Measurements from ENCODE around the gene VTI1A. TPM values are rescaled to one million over a fixed set of nuclear protein-coding genes. Genes with fewer than 3 reads are reported as not detected.

VTI1A gene
- total and polyA plus RNA-seq, 2 of the 8 experiments (the other 6 are each of a cell fraction or from before 2014, with no cell fraction given) = 6.0 to 20.0 TPM

- Histone ChIP-seq H3K56ac (replicated peaks; ENCODE audit: insufficient read length, low read depth, low read length) (no peak overlapping the region), H3K23ac (ENCODE audit: insufficient read length) (no peak overlapping the region), H4K91ac (replicated peaks; ENCODE audit: insufficient read length, low read length) (peak overlapping the region; percentile 20), H2BK20ac (ENCODE audit: low read length) (peak overlapping the region; percentile 38), H3K27ac (ENCODE audit: low read depth, low read length) (no peak overlapping the region), H3K9ac (replicated peaks in 1 of 4; ENCODE audit: extremely low read depth in 1 of 4, low read depth in 3 of 4, low read length in 3 of 4) (no peak overlapping the region), H2AFZ (ENCODE audit: low read length) (no peak overlapping the region), H4K20me1 (replicated peaks in 1 of 2; ENCODE audit: control insufficient read depth in 1 of 2, insufficient read depth in 2 of 2, low read length in 2 of 2) (no peaks in the 10 kb centered on the region), H3K23me2 (ENCODE audit: low read depth, low read length) (no peaks in the 10 kb centered on the region), H3K79me2 (ENCODE audit: control insufficient read depth in 1 of 2, insufficient read depth in 2 of 2, low read length in 2 of 2) (no peaks in the 10 kb centered on the region), H3K4me2 (ENCODE audit: insufficient read depth in 1 of 2, low read depth in 2 of 2, low read length in 2 of 2) (peak overlapping the region; percentile 6 to 20; a peak in 1 of 4 replicates), H3K14ac (ENCODE audit: insufficient read length) (no peak overlapping the region), H2BK12ac (ENCODE audit: low read depth, low read length) (peak overlapping the region; percentile 76), H3K4me1 (replicated peaks in 1 of 4; ENCODE audit: control insufficient read depth in 3 of 4, insufficient read depth in 4 of 4, low read length in 3 of 4) (peaks cover 5 to 18% (median 12%) of the 10 kb centered on the region in 4 experiments), H3K27me3 (replicated peaks in 1 of 4; ENCODE audit: control insufficient read depth in 3 of 4, extremely low read depth in 1 of 4, insufficient read depth in 3 of 4, low read length in 3 of 4) (no peaks in the 10 kb centered on the region; a peak in 1 of 7 replicates), H3K18ac (ENCODE audit: extremely low read depth, low read length) (peak overlapping the region; percentile 52), H2AK5ac (ENCODE audit: low read depth, low read length) (peak overlapping the region; percentile 58; the same call in 1 of the 2 replicates), H3K36me3 (ENCODE audit: control insufficient read depth in 2 of 4, insufficient read depth in 4 of 4, low read length in 3 of 4) (no peaks in the 10 kb centered on the region), H3K9me3 (ENCODE audit: insufficient read depth in 2 of 2, low read depth in 1 of 2, low read length in 1 of 2) (no peaks in the 10 kb centered on the region), H3K4ac (replicated peaks; ENCODE audit: insufficient read length, low read depth, low read length) (no peak overlapping the region), H4K5ac (ENCODE audit: insufficient read length, low read depth, low read length) (no peak overlapping the region), H2BK120ac (replicated peaks; ENCODE audit: low read depth, low read length) (peak overlapping the region; percentile 50), H4K8ac (ENCODE audit: extremely low read depth, insufficient read depth, low read length) (peak overlapping the region; percentile 1; the same call in 1 of the 2 replicates), H3K79me1 (ENCODE audit: low read depth, low read length) (no peaks in the 10 kb centered on the region), H2BK5ac (ENCODE audit: low read depth, low read length) (peak overlapping the region; percentile 82; the same call in 1 of the 2 replicates), H3K4me3 (ENCODE audit: extremely low read depth in 1 of 4, insufficient read depth in 2 of 4, low read depth in 3 of 4, low read length in 4 of 4) (no peak overlapping the region), H2BK15ac (ENCODE audit: low read length) (peak overlapping the region; percentile 61)
- CTCF ChIA-PET (ENCODE audit: partially characterized antibody) = interaction anchor here (1.0 to 1.8 kb wide), 5 partner anchors 43 to 242 kb away, joined by 3 to 6 read pairs (median 3); no protein-coding TSS in a partner anchor
- POLR2A ChIA-PET (ENCODE audit: partially characterized antibody) = interaction anchor here (1.2 to 3.2 kb wide), 4 partner anchors 9 to 48 kb away, joined by 3 to 9 read pairs (median 4); no protein-coding TSS in a partner anchor
- 56% methylated on average over 15 of the region's 15 CpGs; no CpG with 5 or more reads in 1 of the 2 experiments for WGBS, 2 experiments (ENCODE audit: extremely low coverage in 1 of 2, insufficient coverage in 1 of 2, insufficient read length in 1 of 2, insufficient replicate concordance in 2 of 2, low coverage in 1 of 2, low lambda C conversion rate in 2 of 2, missing lambda C conversion rate in 1 of 2)
- TF ChIP-seq NRF1 (IDR thresholded peaks at IDR 0.05; ENCODE audit: low read depth, low read length) = 0 out of 2 replicates have a peak, but pooled peaks have one; percentile 4
- peak; percentile 31 for TF ChIP-seq CTBP2 (IDR thresholded peaks at IDR 0.05; ENCODE audit: borderline replicate concordance, insufficient read depth, insufficient read length, low read length)
- TF ChIP-seq E2F6 (IDR thresholded peaks at IDR 0.05) = no peak
- TF ChIP-seq SP4 (IDR thresholded peaks at IDR 0.05; ENCODE audit: low read length) = no peak
- TF ChIP-seq TAF1 (IDR thresholded peaks at IDR 0.05; ENCODE audit: low read depth, low read length) = no peak
- no peak for TF ChIP-seq USF2 (IDR thresholded peaks at IDR 0.05; ENCODE audit: low read length)
- peak; percentile 10 to 36; a peak in 3 of 4 replicates for TF ChIP-seq RAD21 (IDR thresholded peaks at IDR 0.05 in 1 of 2, conservative IDR thresholded peaks at IDR 0.05 in 1 of 2; ENCODE audit: low read depth in 2 of 2, low read length in 2 of 2)
- TF ChIP-seq SIN3A (conservative IDR thresholded peaks at IDR 0.05 in 1 of 2, IDR thresholded peaks at IDR 0.05 in 1 of 2; ENCODE audit: low read depth in 1 of 2, low read length in 2 of 2) = peak; percentile 75 to 85; a peak in 3 of 4 replicates
- no peak for FAIRE-seq
- DNase-seq (ENCODE audit: low read depth in 1 of 2, low spot score in 2 of 2) = peak in 1 of 2 experiments; percentile 67
Observed at GRCh38 chr10:112838784-112839481, 391.9 kb downstream of the VTI1A start.
